ENCODE measurements around the gene GALP.
A peak's percentile ranks its signal among the peaks of the same experiment; 100 is the strongest.
"Not testable (repeated sequence)": the region's sequence is repeated elsewhere in the genome, so short reads cannot be mapped to it uniquely, and the experiment has no call there.

The GALP gene

GRCh38 chr19:56201973-56202372 lies 26.2 kb downstream of the GALP start, which contains the start of gene ZSCAN5C:
Gene ZSCAN5C, plus strand, starts transcription at chr19:56202273. Its CDS starts 3,641 bp downstream, at chr19:56205914.
- TF ChIP-seq, protein P1, sequence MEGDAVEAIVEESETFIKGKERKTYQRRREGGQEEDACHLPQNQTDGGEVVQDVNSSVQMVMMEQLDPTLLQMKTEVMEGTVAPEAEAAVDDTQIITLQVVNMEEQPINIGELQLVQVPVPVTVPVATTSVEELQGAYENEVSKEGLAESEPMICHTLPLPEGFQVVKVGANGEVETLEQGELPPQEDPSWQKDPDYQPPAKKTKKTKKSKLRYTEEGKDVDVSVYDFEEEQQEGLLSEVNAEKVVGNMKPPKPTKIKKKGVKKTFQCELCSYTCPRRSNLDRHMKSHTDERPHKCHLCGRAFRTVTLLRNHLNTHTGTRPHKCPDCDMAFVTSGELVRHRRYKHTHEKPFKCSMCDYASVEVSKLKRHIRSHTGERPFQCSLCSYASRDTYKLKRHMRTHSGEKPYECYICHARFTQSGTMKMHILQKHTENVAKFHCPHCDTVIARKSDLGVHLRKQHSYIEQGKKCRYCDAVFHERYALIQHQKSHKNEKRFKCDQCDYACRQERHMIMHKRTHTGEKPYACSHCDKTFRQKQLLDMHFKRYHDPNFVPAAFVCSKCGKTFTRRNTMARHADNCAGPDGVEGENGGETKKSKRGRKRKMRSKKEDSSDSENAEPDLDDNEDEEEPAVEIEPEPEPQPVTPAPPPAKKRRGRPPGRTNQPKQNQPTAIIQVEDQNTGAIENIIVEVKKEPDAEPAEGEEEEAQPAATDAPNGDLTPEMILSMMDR (IDR thresholded peaks at IDR 0.05; ENCODE audit: low read length, missing control alignments): no peak
- DNase-seq (ENCODE audit: low read depth): no peak
- no peak within 1 kb of the TSS for H3K4me3 ChIP-seq (replicated peaks; ENCODE audit: low read depth, low read length)

GRCh38 chr19:56207581-56207980 lies 31.8 kb downstream of the GALP start:
- DNase-seq (ENCODE audit: low read depth); H3K4me3 ChIP-seq (replicated peaks; ENCODE audit: low read depth, low read length): not testable (repeated sequence)

GRCh38 chr19:56209091-56209490 lies 33.3 kb downstream of the GALP start:
- DNase-seq (ENCODE audit: low read depth): no peak
- TF ChIP-seq, protein P1 (IDR thresholded peaks at IDR 0.05; ENCODE audit: low read length, missing control alignments): no peak
- no peak overlapping the region for H3K4me3 ChIP-seq (replicated peaks; ENCODE audit: low read depth, low read length)

DNA sequence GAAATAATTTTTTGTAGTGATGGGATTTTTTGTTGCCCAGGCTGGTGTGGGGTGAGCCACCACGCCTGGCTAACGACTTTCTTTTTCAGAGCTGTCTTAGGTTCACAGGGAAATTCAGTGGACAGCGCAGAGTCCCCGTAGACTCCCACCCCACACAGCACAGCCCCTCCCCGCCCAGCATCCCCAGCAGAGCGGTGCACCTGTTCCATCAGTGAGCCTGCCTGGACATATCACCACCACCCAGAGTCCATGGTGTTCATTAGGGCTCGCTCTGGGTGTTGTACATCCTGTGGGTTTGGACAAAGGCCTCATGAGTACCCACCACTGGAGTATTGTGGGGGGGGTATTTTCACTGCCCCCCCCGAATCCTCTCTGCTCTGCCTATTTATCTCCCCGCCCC lies 34.2 kb downstream of the GALP start:
- not testable (repeated sequence) for DNase-seq (ENCODE audit: low read depth); H3K4me3 ChIP-seq (replicated peaks; ENCODE audit: low read depth, low read length)

- no peak for DNase-seq (ENCODE audit: low read depth)
- no peak overlapping the region for H3K4me3 ChIP-seq (replicated peaks; ENCODE audit: low read depth, low read length)
- TF ChIP-seq, protein P1 (IDR thresholded peaks at IDR 0.05; ENCODE audit: low read length, missing control alignments): no peak
Observed at GRCh38 chr19:56211718-56212117, 35.9 kb downstream of the GALP start.

DNA sequence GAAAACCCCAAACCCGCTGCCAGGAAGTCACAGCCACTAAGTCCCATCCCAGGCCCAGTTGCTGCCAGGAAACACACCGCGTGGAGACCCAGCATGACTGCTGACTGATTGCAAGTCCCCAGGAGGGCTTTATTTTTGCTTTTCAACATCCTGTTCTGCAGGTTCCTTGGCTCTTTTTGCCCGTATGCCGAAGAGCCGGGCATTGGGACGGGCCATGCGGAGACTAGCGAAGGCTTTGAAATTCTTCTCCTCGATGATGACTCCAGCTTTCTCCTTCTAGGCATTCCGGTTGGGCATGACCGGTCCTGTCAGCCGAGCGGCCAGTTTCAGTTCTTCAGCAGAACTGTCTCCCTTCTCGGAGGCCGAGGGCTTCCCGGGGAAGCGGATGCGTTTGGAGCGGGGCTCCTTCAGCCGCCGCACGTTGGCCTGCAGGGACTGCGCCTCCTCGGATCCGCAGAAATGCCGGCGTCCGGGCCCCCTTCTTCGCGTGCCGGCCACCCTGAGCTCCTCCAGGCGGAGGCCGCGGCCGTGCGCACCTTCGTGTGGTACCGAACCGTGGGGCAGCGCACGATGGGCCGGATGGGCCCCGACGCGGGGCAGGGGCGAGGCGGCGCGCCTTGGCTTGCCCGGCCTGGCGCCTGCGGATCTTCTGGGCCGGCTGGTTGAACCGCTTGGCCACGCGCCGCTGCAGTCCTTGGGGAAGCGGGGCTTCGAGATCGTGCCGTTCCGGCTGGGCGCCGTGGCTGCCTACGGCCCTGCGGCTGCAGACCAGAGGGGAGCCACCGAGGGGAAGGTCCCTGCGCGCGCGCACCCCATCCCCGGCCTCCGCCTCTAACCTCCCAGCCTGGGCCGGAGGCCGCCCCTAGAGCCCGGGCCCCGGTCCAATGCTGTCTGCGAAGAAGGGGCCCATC lies 41.5 kb downstream of the GALP start:
- TF ChIP-seq, protein P1 (IDR thresholded peaks at IDR 0.05; ENCODE audit: low read length, missing control alignments): no peak
- peak overlapping the region; percentile 33 for H3K4me3 ChIP-seq (replicated peaks; ENCODE audit: low read depth, low read length)
- DNase-seq (ENCODE audit: low read depth): peak; percentile 16

- no peak for DNase-seq (ENCODE audit: low read depth)
- TF ChIP-seq, protein P1 (IDR thresholded peaks at IDR 0.05; ENCODE audit: low read length, missing control alignments): no peak
- H3K4me3 ChIP-seq (replicated peaks; ENCODE audit: low read depth, low read length): no peak overlapping the region
Observed at GRCh38 chr19:56218961-56219360, 43.2 kb downstream of the GALP start.

DNA sequence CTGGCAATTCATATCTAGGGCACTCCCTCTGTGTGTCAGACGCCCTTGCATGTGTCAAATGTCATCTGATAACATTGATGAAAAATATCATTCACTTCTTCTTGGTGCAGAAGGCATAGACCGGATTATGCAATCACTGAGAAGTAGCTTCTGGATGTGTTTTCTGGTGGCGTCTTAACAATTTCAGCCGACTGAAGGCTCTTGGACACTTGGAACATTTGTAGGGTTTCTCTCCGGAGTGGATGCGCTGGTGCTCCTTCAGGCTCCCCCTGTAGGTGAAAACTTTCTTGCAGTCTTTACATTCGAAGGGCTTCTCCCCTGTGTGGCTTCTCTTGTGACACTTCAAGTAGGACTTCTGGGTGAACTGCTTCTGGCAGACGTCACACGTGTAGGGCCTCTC lies 45.6 kb downstream of the GALP start:
- H3K4me3 ChIP-seq (replicated peaks; ENCODE audit: low read depth, low read length): not testable (repeated sequence)
- peak; percentile 21 for DNase-seq (ENCODE audit: low read depth)
- TF ChIP-seq, protein P1 (IDR thresholded peaks at IDR 0.05; ENCODE audit: low read length, missing control alignments): peak; percentile 27
